ENCODE measurements around the gene WDR26. TPM values are rescaled to one million over a fixed set of nuclear protein-coding genes. Genes with fewer than 3 reads are reported as not detected.
"Not testable (repeated sequence)": the region's sequence is repeated elsewhere in the genome, so short reads cannot be mapped to it uniquely, and the experiment has no call there.

WDR26 gene
- total RNA-seq, 2 donors from 2014 or later = 82.2 to 92.2 TPM

- no peaks in the 10 kb centered on the region for H3K9me3 Mint-ChIP-seq
- no peaks in the 10 kb centered on the region for H3K27me3 Mint-ChIP-seq (ENCODE audit: low read depth)
- peak overlapping the region; percentile 78 for H3K27ac Mint-ChIP-seq
- ATAC-seq (replicated peaks in 1 of 2) = peak; percentile 73 to 77
- peaks cover 10 to 32% of the 10 kb centered on the region in 2 donors for H3K36me3 Mint-ChIP-seq (ENCODE audit: insufficient read depth in 2 of 2)
- peak; percentile 37 to 60 for DNase-seq
- H3K4me3 Mint-ChIP-seq = peak overlapping the region; percentile 62 to 73
- H3K4me1 Mint-ChIP-seq (ENCODE audit: low read depth) = peaks cover 96% of the 10 kb centered on the region
These were observed 57.0 kb downstream of the WDR26 start for GRCh38 chr1:224377676-224378006.

DNA sequence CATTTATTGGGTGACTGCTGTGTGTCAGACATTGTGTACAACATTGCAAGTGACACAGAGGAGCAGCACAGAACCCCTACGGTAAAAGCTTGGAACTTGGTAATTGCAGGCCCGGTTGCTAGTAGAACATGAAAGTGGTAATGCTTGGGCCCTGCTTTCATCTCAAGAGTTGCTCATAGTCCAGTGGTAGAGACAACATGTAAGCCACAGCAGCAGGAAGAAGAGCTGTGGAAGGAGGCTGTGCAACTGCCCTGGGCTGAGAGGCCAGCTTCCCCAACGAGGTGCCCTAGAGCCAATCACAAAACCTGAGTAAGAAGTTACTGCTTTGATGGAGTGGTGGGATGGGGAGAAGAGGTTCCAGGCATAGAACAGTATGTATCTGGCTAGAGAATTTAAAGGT, 59.5 kb downstream of the WDR26 start:
- DNase-seq (peak in 1 of 2 donors; percentile 20), ATAC-seq (replicated peaks in 1 of 2) (peak; percentile 29 to 37)
- Mint-ChIP-seq H3K36me3 (ENCODE audit: insufficient read depth in 2 of 2) (peaks cover 16 to 45% of the 10 kb centered on the region in 2 donors), H3K4me1 (ENCODE audit: low read depth) (peaks cover 89% of the 10 kb centered on the region), H3K27me3 (ENCODE audit: low read depth) (no peaks in the 10 kb centered on the region), H3K27ac (peak overlapping the region; percentile 26), H3K4me3 (peak overlapping the region in 1 of 2 donors; percentile 20), H3K9me3 (no peaks in the 10 kb centered on the region)

GRCh38 chr1:224373008-224373590, 61.5 kb downstream of the WDR26 start:
- peak in 1 of 2 donors; percentile 18 for ATAC-seq (replicated peaks in 1 of 2)
- Mint-ChIP-seq H3K36me3 (ENCODE audit: insufficient read depth in 2 of 2) (peaks cover 13 to 53% of the 10 kb centered on the region in 2 donors), H3K27ac (peak overlapping the region; percentile 54), H3K27me3 (ENCODE audit: low read depth) (no peaks in the 10 kb centered on the region), H3K4me3 (peak overlapping the region; percentile 11 to 43), H3K9me3 (no peaks in the 10 kb centered on the region), H3K4me1 (ENCODE audit: low read depth) (peaks cover 90% of the 10 kb centered on the region)
- DNase-seq = no peak

DNA sequence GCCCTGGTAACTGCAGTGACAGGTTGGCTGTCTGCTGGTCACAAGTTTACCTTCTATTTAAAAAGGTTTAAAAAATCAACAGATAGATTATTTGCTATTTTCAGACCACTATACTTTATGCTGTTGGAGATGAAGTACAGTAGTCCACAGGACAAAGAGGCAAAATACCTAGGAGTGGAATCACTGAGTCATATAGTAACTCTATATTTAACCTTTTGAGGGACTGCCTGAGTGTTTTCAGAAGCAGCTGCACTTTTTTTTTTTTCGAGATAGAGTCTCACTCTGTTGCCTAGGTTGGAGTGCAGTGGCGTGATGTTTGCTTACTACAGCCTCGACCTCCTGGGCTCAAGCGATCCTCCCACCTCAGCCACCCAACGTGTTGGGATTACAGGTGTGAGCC, 66.2 kb downstream of the WDR26 start:
- ATAC-seq (replicated peaks in 1 of 2) (peak; percentile 83 to 84), DNase-seq (no peak)
- Mint-ChIP-seq H3K27ac (peak overlapping the region; percentile 63), H3K9me3 (no peaks in the 10 kb centered on the region), H3K4me3 (peak overlapping the region in 1 of 2 donors; percentile 1), H3K4me1 (ENCODE audit: low read depth) (peaks cover 78% of the 10 kb centered on the region), H3K27me3 (ENCODE audit: low read depth) (no peaks in the 10 kb centered on the region), H3K36me3 (ENCODE audit: insufficient read depth in 2 of 2) (peaks cover 12 to 40% of the 10 kb centered on the region in 2 donors)

- no peak for DNase-seq
- Mint-ChIP-seq H3K4me3 (peak overlapping the region; percentile 1 to 99), H3K4me1 (ENCODE audit: low read depth) (peaks cover 64% of the 10 kb centered on the region), H3K27me3 (ENCODE audit: low read depth) (no peaks in the 10 kb centered on the region), H3K36me3 (ENCODE audit: insufficient read depth in 2 of 2) (peaks cover 6 to 26% of the 10 kb centered on the region in 2 donors), H3K9me3 (no peaks in the 10 kb centered on the region), H3K27ac (peak overlapping the region; percentile 6)
- ATAC-seq (replicated peaks in 1 of 2) = no peak
These were observed 75.4 kb downstream of the WDR26 start for GRCh38 chr1:224359207-224359606.

- H3K36me3 Mint-ChIP-seq (ENCODE audit: insufficient read depth in 2 of 2) = peaks cover 6 to 20% of the 10 kb centered on the region in 2 donors
- DNase-seq (no peak), ATAC-seq (replicated peaks in 1 of 2) (no peak)
- peak overlapping the region; percentile 97 to 99 for H3K4me3 Mint-ChIP-seq
- peak overlapping the region; percentile 97 for H3K27ac Mint-ChIP-seq
- H3K4me1 Mint-ChIP-seq (ENCODE audit: low read depth) = peaks cover 60% of the 10 kb centered on the region
- H3K27me3 Mint-ChIP-seq (ENCODE audit: low read depth) = no peaks in the 10 kb centered on the region
- no peaks in the 10 kb centered on the region for H3K9me3 Mint-ChIP-seq
These were observed 76.4 kb downstream of the WDR26 start for GRCh38 chr1:224358237-224358636.

- Mint-ChIP-seq H3K27me3 (ENCODE audit: low read depth) (no peaks in the 10 kb centered on the region), H3K27ac (peak overlapping the region; percentile 97), H3K36me3 (ENCODE audit: insufficient read depth in 2 of 2) (peaks cover 6 to 14% of the 10 kb centered on the region in 2 donors), H3K4me1 (ENCODE audit: low read depth) (peaks cover 54% of the 10 kb centered on the region), H3K4me3 (peak overlapping the region; percentile 97 to 99), H3K9me3 (no peaks in the 10 kb centered on the region)
- DNase-seq (no peak), ATAC-seq (replicated peaks in 1 of 2) (no peak)
These were observed 76.9 kb downstream of the WDR26 start for GRCh38 chr1:224357626-224358124.

DNA sequence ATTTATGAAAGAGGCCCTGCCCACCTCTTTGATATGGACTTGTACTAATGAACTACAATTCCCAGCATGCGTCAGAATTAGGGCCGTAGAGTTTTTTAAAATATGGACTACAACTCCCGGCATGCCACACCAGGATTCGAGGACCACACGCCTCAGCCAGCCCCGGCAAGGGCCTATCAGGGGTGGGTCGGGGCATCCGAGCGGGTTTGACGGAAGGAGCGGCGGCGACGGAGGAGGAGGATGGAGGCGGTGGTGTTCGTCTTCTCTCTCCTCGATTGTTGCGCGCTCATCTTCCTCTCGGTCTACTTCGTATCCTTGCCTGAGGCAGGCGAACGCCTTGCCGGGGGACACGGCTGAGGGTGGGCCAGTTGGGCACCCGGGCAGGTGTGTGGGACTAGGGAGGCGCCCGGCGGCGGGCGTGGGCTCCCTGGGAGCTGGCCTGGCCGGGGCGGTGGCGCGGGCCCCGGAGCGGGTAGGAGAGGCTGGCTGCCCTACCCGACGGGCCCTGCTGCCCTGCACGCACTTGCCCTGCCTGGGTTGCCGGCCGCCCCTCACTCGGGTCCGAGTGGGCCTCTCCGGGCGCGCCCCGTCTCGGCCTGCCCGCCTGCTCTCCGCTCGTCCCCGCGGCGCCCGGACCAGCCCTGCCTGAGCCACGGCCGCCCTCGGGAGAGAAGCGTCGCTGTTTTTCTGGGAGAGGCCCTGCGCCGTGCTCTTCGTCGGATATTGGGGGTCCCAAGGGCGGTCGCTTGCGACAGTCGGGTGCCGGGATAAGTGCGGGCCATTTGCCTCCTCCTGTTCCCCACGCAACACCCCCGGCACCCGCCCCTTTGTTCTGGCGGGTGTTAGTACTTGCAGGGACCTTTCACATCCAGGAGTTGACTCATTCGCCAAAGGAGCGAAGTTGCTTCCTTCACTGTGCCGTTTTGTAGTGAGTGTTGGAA, 77.6 kb downstream of the WDR26 start, which contains the start of gene CNIH4:
Gene CNIH4 (plus strand): TSS at position 195 of the 941 bp plus-strand sequence. CDS start 46 bp downstream, at position 241.
- peaks cover 47% of the 10 kb centered on the region for H3K4me1 Mint-ChIP-seq (ENCODE audit: low read depth)
- peak within 1 kb of the TSS; percentile 97 to 99 for H3K4me3 Mint-ChIP-seq
- H3K9me3 Mint-ChIP-seq = no peaks in the 10 kb centered on the region
- H3K27ac Mint-ChIP-seq = peak within 1 kb of the TSS; percentile 97
- peaks cover 6 to 7% of the 10 kb centered on the region in 2 donors for H3K36me3 Mint-ChIP-seq (ENCODE audit: insufficient read depth in 2 of 2)
- ATAC-seq (replicated peaks in 1 of 2) (peak; percentile 99 to 100), DNase-seq (peak; percentile 91 to 95)
- no peaks in the 10 kb centered on the region for H3K27me3 Mint-ChIP-seq (ENCODE audit: low read depth)

- peaks cover 6 to 7% of the 10 kb centered on the region in 2 donors for H3K36me3 Mint-ChIP-seq (ENCODE audit: insufficient read depth in 2 of 2)
These were observed 80.3 kb downstream of the WDR26 start for GRCh38 chr1:224353975-224354925.

GRCh38 chr1:224352436-224353085, 82.0 kb downstream of the WDR26 start:
- not testable (repeated sequence) for ATAC-seq (replicated peaks in 1 of 2); H3K4me3 Mint-ChIP-seq; H3K27ac Mint-ChIP-seq; DNase-seq; H3K36me3 Mint-ChIP-seq (ENCODE audit: insufficient read depth in 2 of 2); H3K9me3 Mint-ChIP-seq; H3K27me3 Mint-ChIP-seq (ENCODE audit: low read depth)
- peaks cover 28% of the 10 kb centered on the region for H3K4me1 Mint-ChIP-seq (ENCODE audit: low read depth)

More at GRCh38 chr1:224353975-224354925, 80.3 kb downstream of the WDR26 start:
- ATAC-seq (replicated peaks in 1 of 2) = no peak
- Mint-ChIP-seq H3K4me3 (no peak overlapping the region), H3K9me3 (no peaks in the 10 kb centered on the region), H3K27ac (no peak overlapping the region), H3K27me3 (ENCODE audit: low read depth) (no peaks in the 10 kb centered on the region), H3K4me1 (ENCODE audit: low read depth) (peaks cover 32% of the 10 kb centered on the region)
- no peak for DNase-seq

- H3K9me3 Mint-ChIP-seq; H3K27me3 Mint-ChIP-seq (ENCODE audit: low read depth); H3K27ac Mint-ChIP-seq; ATAC-seq (replicated peaks in 1 of 2); H3K36me3 Mint-ChIP-seq (ENCODE audit: insufficient read depth in 2 of 2); H3K4me3 Mint-ChIP-seq; DNase-seq: not testable (repeated sequence)
- peaks cover 22% of the 10 kb centered on the region for H3K4me1 Mint-ChIP-seq (ENCODE audit: low read depth)
These were observed 84.9 kb downstream of the WDR26 start for GRCh38 chr1:224349716-224350115.

GRCh38 chr1:224348137-224348536, 86.5 kb downstream of the WDR26 start:
- H3K9me3 Mint-ChIP-seq = peaks cover 2 to 5% of the 10 kb centered on the region in 2 donors
- DNase-seq (no peak), ATAC-seq (replicated peaks in 1 of 2) (no peak)
- no peaks in the 10 kb centered on the region for H3K27me3 Mint-ChIP-seq (ENCODE audit: low read depth)
- peaks cover 9 to 15% of the 10 kb centered on the region in 2 donors for H3K36me3 Mint-ChIP-seq (ENCODE audit: insufficient read depth in 2 of 2)
- H3K4me3 Mint-ChIP-seq = no peak overlapping the region
- no peak overlapping the region for H3K27ac Mint-ChIP-seq
- H3K4me1 Mint-ChIP-seq (ENCODE audit: low read depth) = peaks cover 17% of the 10 kb centered on the region
